OCI-LY3 (cell line): ENCODE measurements around the gene FOXO4.

Experiments
- EZH2phosphoT487 ChIP-seq: fragments of 200-600 bp; shearing (Covaris generic); IDR thresholded peaks from 2 replicates; pipeline ENCODE4 v1.6.1; 2018; ENCODE audit warnings: antibody characterized with exemption, mixed run types, low read depth
- TF ChIP-seq, protein P1 (sequence below): fragments of 200-600, 300-600 bp; sonication (generic); IDR thresholded peaks from 2 replicates; pipeline ENCODE4 v1.5.1; 2014; ENCODE audit warnings: antibody characterized with exemption, low read length, low read depth

DNA sequence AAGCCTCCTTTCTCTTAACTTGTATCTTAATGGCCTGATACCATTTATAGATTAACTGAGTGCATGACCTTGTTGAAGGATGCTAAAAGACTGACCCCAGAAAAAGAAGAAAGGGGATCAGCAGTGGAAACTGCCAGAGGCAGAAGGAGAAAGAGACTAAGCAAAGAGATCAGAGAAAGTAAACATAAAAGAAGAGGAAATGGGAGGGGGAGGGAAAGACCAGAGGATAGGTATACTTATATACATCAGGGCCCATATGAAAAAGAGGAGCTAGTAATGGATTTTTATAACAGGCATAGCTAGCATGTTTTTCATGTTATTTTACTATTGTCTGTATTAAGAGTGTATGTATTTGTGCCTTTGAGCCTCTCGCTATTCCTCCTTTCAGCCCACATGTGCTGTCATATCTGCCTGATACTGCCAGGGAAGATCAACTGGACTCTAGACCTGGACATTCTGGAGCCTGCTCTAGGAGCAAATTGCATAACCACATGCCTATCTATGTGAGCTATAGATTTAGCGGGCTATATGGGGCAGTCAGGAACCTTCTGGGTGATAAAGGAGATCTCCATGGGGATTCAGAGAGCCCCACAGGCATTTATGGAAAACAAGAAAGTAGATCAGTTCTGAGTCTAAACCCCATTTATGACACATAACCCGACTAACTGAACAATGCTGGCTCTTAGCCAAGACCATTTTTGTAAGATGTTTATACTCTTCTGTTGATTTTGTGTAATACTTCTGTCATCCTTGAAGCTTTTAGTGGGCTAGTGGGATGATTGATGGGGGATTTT lies 14.1 kb upstream of the FOXO4 start:
- TF ChIP-seq, protein P1, sequence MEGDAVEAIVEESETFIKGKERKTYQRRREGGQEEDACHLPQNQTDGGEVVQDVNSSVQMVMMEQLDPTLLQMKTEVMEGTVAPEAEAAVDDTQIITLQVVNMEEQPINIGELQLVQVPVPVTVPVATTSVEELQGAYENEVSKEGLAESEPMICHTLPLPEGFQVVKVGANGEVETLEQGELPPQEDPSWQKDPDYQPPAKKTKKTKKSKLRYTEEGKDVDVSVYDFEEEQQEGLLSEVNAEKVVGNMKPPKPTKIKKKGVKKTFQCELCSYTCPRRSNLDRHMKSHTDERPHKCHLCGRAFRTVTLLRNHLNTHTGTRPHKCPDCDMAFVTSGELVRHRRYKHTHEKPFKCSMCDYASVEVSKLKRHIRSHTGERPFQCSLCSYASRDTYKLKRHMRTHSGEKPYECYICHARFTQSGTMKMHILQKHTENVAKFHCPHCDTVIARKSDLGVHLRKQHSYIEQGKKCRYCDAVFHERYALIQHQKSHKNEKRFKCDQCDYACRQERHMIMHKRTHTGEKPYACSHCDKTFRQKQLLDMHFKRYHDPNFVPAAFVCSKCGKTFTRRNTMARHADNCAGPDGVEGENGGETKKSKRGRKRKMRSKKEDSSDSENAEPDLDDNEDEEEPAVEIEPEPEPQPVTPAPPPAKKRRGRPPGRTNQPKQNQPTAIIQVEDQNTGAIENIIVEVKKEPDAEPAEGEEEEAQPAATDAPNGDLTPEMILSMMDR = no peak
- no peak for TF ChIP-seq EZH2phosphoT487
